Measurements from ENCODE around the gene SLC35F3. TPM values are rescaled to one million over a fixed set of nuclear protein-coding genes. Genes with fewer than 3 reads are reported as not detected.

Gene SLC35F3
- total and polyA plus RNA-seq, 2 experiments from 2014 or later = 1.0 to 3.2 TPM

- H3K27ac Mint-ChIP-seq = no peak overlapping the region
- no peak overlapping the region for H3K4me2 ChIP-seq
Measured at GRCh38 chr1:233972951-233973635, 68.6 kb downstream of the SLC35F3 start.

GRCh38 chr1:233975486-233975885, 71.0 kb downstream of the SLC35F3 start:
- H3K36me3 ChIP-seq (ENCODE audit: insufficient read depth) = no peaks in the 10 kb centered on the region
- Mint-ChIP-seq H3K4me1 (no peaks in the 10 kb centered on the region), H3K36me3 (ENCODE audit: low read depth) (no peaks in the 10 kb centered on the region), H3K27me3 (ENCODE audit: insufficient read depth, low read depth, poor library complexity) (peaks cover 2% of the 10 kb centered on the region), H3K27ac (no peak overlapping the region), H3K4me3 (no peak overlapping the region), H3K9me3 (no peaks in the 10 kb centered on the region)
- no peaks in the 10 kb centered on the region for H3K79me2 ChIP-seq (replicated peaks; ENCODE audit: insufficient read depth)
- ATAC-seq (no peak), DNase-seq (ENCODE audit: low spot score) (no peak)
- H3K4me2 ChIP-seq = no peak overlapping the region
- TF ChIP-seq ZNF331 (CRISPR knock-in tag; IDR thresholded peaks at IDR 0.05; ENCODE audit: low read depth) (no peak), JUNB (IDR thresholded peaks at IDR 0.05; ENCODE audit: unreplicated experiment) (no peak), ZNF114 (CRISPR knock-in tag; IDR thresholded peaks at IDR 0.05) (no peak), POLR2AphosphoS5 (IDR thresholded peaks at IDR 0.05; ENCODE audit: low read depth) (no peak), CREB1 (CRISPR knock-in tag; IDR thresholded peaks at IDR 0.05; ENCODE audit: low read depth) (no peak), EZH2phosphoT487 (IDR thresholded peaks at IDR 0.05; ENCODE audit: unreplicated experiment) (no peak), NANOG (IDR thresholded peaks at IDR 0.05; ENCODE audit: borderline replicate concordance) (no peak), REST (IDR thresholded peaks at IDR 0.05; ENCODE audit: unreplicated experiment) (no peak), ETS1 (IDR thresholded peaks at IDR 0.05) (no peak), EZH2 (IDR thresholded peaks at IDR 0.05; ENCODE audit: low read depth, unreplicated experiment) (no peak)
- H3K27ac ChIP-seq (ENCODE audit: low read depth) = no peak overlapping the region
- no peak overlapping the region for H2AFZ ChIP-seq
- no peaks in the 10 kb centered on the region for H3F3A ChIP-seq (replicated peaks; ENCODE audit: low read depth)
- H4K20me1 ChIP-seq (replicated peaks; ENCODE audit: insufficient read depth) = no peaks in the 10 kb centered on the region
- H3K9me2 ChIP-seq (ENCODE audit: insufficient read depth) = 0 out of 2 replicates have a peak, but pooled peaks cover 3% of the 10 kb centered on the region
- no peaks in the 10 kb centered on the region for H3K4me1 ChIP-seq (ENCODE audit: insufficient read depth)
- no peaks in the 10 kb centered on the region for H3K27me3 ChIP-seq (ENCODE audit: insufficient read depth)
- no peak overlapping the region for H3K4me3 ChIP-seq

More at GRCh38 chr1:233972951-233973635, 68.6 kb downstream of the SLC35F3 start:
- Mint-ChIP-seq H3K36me3 (ENCODE audit: low read depth) (no peaks in the 10 kb centered on the region), H3K4me3 (no peak overlapping the region), H3K9me3 (no peaks in the 10 kb centered on the region), H3K4me1 (no peaks in the 10 kb centered on the region), H3K27me3 (ENCODE audit: insufficient read depth, low read depth, poor library complexity) (peaks cover 2% of the 10 kb centered on the region)
- Histone ChIP-seq H3K27me3 (ENCODE audit: insufficient read depth) (no peaks in the 10 kb centered on the region), H3K79me2 (replicated peaks; ENCODE audit: insufficient read depth) (no peaks in the 10 kb centered on the region), H3K9me2 (ENCODE audit: insufficient read depth) (0 out of 2 replicates have a peak, but pooled peaks cover 3% of the 10 kb centered on the region), H3K27ac (ENCODE audit: low read depth) (no peak overlapping the region), H3K36me3 (ENCODE audit: insufficient read depth) (no peaks in the 10 kb centered on the region), H4K20me1 (replicated peaks; ENCODE audit: insufficient read depth) (no peaks in the 10 kb centered on the region), H2AFZ (no peak overlapping the region), H3F3A (replicated peaks; ENCODE audit: low read depth) (no peaks in the 10 kb centered on the region), H3K4me3 (no peak overlapping the region), H3K4me1 (ENCODE audit: insufficient read depth) (no peaks in the 10 kb centered on the region)
- 0 out of 4 replicates have a peak, but pooled peaks of 1 of the 2 experiments have one; percentile 8 for TF ChIP-seq CTCF (conservative IDR thresholded peaks at IDR 0.05; ENCODE audit: low read depth in 2 of 2)
- no peak for TF ChIP-seq STAT1 (IDR thresholded peaks at IDR 0.05; ENCODE audit: unreplicated experiment)
- ATAC-seq (peak; percentile 54), DNase-seq (ENCODE audit: low spot score) (no peak)
